Thoracic aorta (tissue), 2 donors: ENCODE data around the gene BPIFA2. TPM values are rescaled to one million over a fixed set of nuclear protein-coding genes. Genes with fewer than 3 reads are reported as not detected.
"Not testable (repeated sequence)": the region's sequence is repeated elsewhere in the genome, so short reads cannot be mapped to it uniquely, and the experiment has no call there.

Source experiments
- ATAC-seq: fragments of 150-250 bp; one replicate; pipeline ENCODE4 v1.8.0; 2017; ENCODE audit warnings: low read depth; ENCODE audit not compliant: insufficient number of reproducible peaks, low FRiP score
- DNase-seq: peaks from one replicate; pipeline ENCODE4 v3.0.0-alpha.2; 2020; ENCODE audit warnings: low spot score
- H3K27ac ChIP-seq, 2 donors: fragments of 200-600 bp; sonication (generic); 1 replicate in 1 of 2; 2 replicates in 1 of 2; pipeline ENCODE4 v1.5.1; 2016; ENCODE audit warnings: mild to moderate bottlenecking in 2 of 2, moderate library complexity in 2 of 2
- H3K27me3 ChIP-seq: fragments of 200-600 bp; sonication (generic); replicated peaks from 2 replicates; pipeline ENCODE4 v1.6.0; 2016; ENCODE audit warnings: mild to moderate bottlenecking; ENCODE audit not compliant: insufficient read depth
- H3K36me3 ChIP-seq: fragments of 200-600 bp; sonication (generic); one replicate; pipeline ENCODE4 v1.5.1; 2016
- H3K4me1 ChIP-seq, 2 donors: fragments of 200-600 bp; sonication (generic); 1 replicate in 1 of 2; 2 replicates in 1 of 2; pipeline versions ENCODE4 v1.5.1 to v1.6.0; 2016; ENCODE audit warnings: low read depth in 2 of 2, mild to moderate bottlenecking in 1 of 2; ENCODE audit not compliant: control insufficient read depth in 1 of 2
- H3K4me3 ChIP-seq: fragments of 200-600 bp; sonication (generic); 2 replicates; pipeline ENCODE4 v1.5.1; 2016; ENCODE audit warnings: mild to moderate bottlenecking
- H3K9me3 ChIP-seq: fragments of 200-600 bp; sonication (generic); 2 replicates; pipeline ENCODE4 v1.5.1; 2016
- CTCF ChIP-seq: fragments of 200-600 bp; sonication (generic); IDR thresholded peaks from one replicate; pipeline ENCODE4 v1.5.1; 2019; ENCODE audit warnings: antibody characterized with exemption
- total RNA-seq, 2 donors: library from RNA; depleted of rRNA; stranded (reverse); fragments of >200 nt; gene quantifications; one replicate each; pipeline versions ENCODE4 v1.1.0 to v1.2.3, GENCODE V29; 2016

Gene BPIFA2
- total RNA-seq: not detected

- DNase-seq (no peak), ATAC-seq (no peak)
- Histone ChIP-seq H3K4me1 (no peaks in the 10 kb centered on the region), H3K9me3 (peaks cover 4% of the 10 kb centered on the region), H3K4me3 (no peak within 1 kb of the TSS), H3K27ac (no peak within 1 kb of the TSS), H3K27me3 (no peaks in the 10 kb centered on the region), H3K36me3 (no peaks in the 10 kb centered on the region)
- no peak for TF ChIP-seq CTCF
Observed at GRCh38 chr20:33167859-33168258, at the start of gene BPIFA2. TSS of gene BPIFA2 (plus strand) at chr20:33168159. CDS start at chr20:33169146, 987 bp downstream.

GRCh38 chr20:33119725-33120720, 47.9 kb upstream of the BPIFA2 start:
- Histone ChIP-seq H3K27me3 (no peaks in the 10 kb centered on the region), H3K36me3 (no peaks in the 10 kb centered on the region), H3K9me3 (no peaks in the 10 kb centered on the region), H3K4me1 (no peaks in the 10 kb centered on the region), H3K4me3 (no peak overlapping the region), H3K27ac (no peak overlapping the region)
- ATAC-seq: no peak
- no peak for DNase-seq
- TF ChIP-seq CTCF: no peak

GRCh38 chr20:33120934-33121333, 47.0 kb upstream of the BPIFA2 start:
- ATAC-seq (no peak), DNase-seq (no peak)
- no peak overlapping the region for H3K27ac ChIP-seq
- H3K27me3 ChIP-seq: no peaks in the 10 kb centered on the region
- no peaks in the 10 kb centered on the region for H3K9me3 ChIP-seq
- no peak for TF ChIP-seq CTCF
- H3K4me3 ChIP-seq: no peak overlapping the region
- no peaks in the 10 kb centered on the region for H3K36me3 ChIP-seq
- H3K4me1 ChIP-seq: no peaks in the 10 kb centered on the region

GRCh38 chr20:33122297-33122696, 45.7 kb upstream of the BPIFA2 start:
- not testable (repeated sequence) for ATAC-seq, H3K9me3 ChIP-seq, H3K36me3 ChIP-seq, DNase-seq, H3K27me3 ChIP-seq, H3K27ac ChIP-seq, H3K4me1 ChIP-seq, H3K4me3 ChIP-seq

GRCh38 chr20:33124261-33124660, 43.7 kb upstream of the BPIFA2 start:
- no peak for TF ChIP-seq CTCF
- H3K4me1 ChIP-seq: no peaks in the 10 kb centered on the region
- DNase-seq: no peak

More at GRCh38 chr20:33124261-33124660, 43.7 kb upstream of the BPIFA2 start:
- no peak overlapping the region for H3K4me3 ChIP-seq
- H3K27me3 ChIP-seq: no peaks in the 10 kb centered on the region
- no peak overlapping the region for H3K27ac ChIP-seq
- H3K9me3 ChIP-seq: no peaks in the 10 kb centered on the region
- no peak for ATAC-seq
- no peaks in the 10 kb centered on the region for H3K36me3 ChIP-seq
